Activated CD4-positive, alpha-beta T cell treated with anti-CD3 and anti-CD28 coated beads for 4 hours (primary cell): Measurements from ENCODE around the gene C2orf92.
"Not testable (repeated sequence)": the region's sequence is repeated elsewhere in the genome, so short reads cannot be mapped to it uniquely, and the experiment has no call there.

Experiments used
- DNase-seq, 2 donors: peaks; one replicate each; pipeline ENCODE4 v3.0.0-alpha.2; 2020

Gene C2orf92

GRCh38 chr2:97669448-97669847 is at the start of gene C2orf92:
C2orf92 (plus strand) TSS chr2:97669713; CDS start chr2:97669789, 76 bp downstream.
- DNase-seq = no peak

- not testable (repeated sequence) for DNase-seq
Measured at GRCh38 chr2:97620492-97620891, 49.0 kb upstream of the C2orf92 start.

- not testable (repeated sequence) for DNase-seq
Measured at GRCh38 chr2:97622976-97623375, 46.5 kb upstream of the C2orf92 start.

- DNase-seq = not testable (repeated sequence)
Measured at GRCh38 chr2:97625354-97626048, 44.0 kb upstream of the C2orf92 start.

GRCh38 chr2:97626049-97626430 is 43.5 kb upstream of the C2orf92 start:
- DNase-seq = not testable (repeated sequence)

GRCh38 chr2:97644023-97644717 is 25.3 kb upstream of the C2orf92 start:
- DNase-seq = no peak

- DNase-seq = no peak
Measured at GRCh38 chr2:97645112-97645694, 24.3 kb upstream of the C2orf92 start.

- peak; percentile 98 to 99 for DNase-seq
Measured at GRCh38 chr2:97645695-97646629, 23.6 kb upstream of the C2orf92 start, which contains the start of gene COX5B. COX5B (plus strand) TSS chr2:97646062; CDS start chr2:97646087, 25 bp downstream.

GRCh38 chr2:97646977-97647376 is 22.5 kb upstream of the C2orf92 start:
- DNase-seq = no peak

GRCh38 chr2:97651114-97651513 is 18.4 kb upstream of the C2orf92 start:
- DNase-seq = no peak

GRCh38 chr2:97653473-97653872 is 16.0 kb upstream of the C2orf92 start:
- no peak for DNase-seq

- no peak for DNase-seq
Measured at GRCh38 chr2:97653874-97654273, 15.6 kb upstream of the C2orf92 start.

GRCh38 chr2:97654309-97654708 is 15.2 kb upstream of the C2orf92 start:
- DNase-seq = no peak

- DNase-seq = no peak
Measured at GRCh38 chr2:97654791-97655190, 14.7 kb upstream of the C2orf92 start.

GRCh38 chr2:97656129-97656755 is 13.3 kb upstream of the C2orf92 start:
- no peak for DNase-seq

GRCh38 chr2:97656905-97657587 is 12.5 kb upstream of the C2orf92 start:
- DNase-seq = no peak

GRCh38 chr2:97657986-97658690 is 11.4 kb upstream of the C2orf92 start:
- no peak for DNase-seq

- DNase-seq = no peak
Measured at GRCh38 chr2:97658691-97659157, 10.8 kb upstream of the C2orf92 start.

GRCh38 chr2:97659256-97660043 is 10.1 kb upstream of the C2orf92 start:
- DNase-seq = no peak
